Prostate gland (tissue), 2 donors: ENCODE results near the gene SEC24C. TPM values are rescaled to one million over a fixed set of nuclear protein-coding genes. Genes with fewer than 3 reads are reported as not detected.
A peak's percentile ranks its signal among the peaks of the same experiment; 100 is the strongest.

Experiments used
- DNase-seq: peaks from one replicate; pipeline ENCODE4 v3.0.0-alpha.2; 2019; ENCODE audit warnings: low spot score
- H3K27ac ChIP-seq, 2 donors: fragments of 200-600 bp; sonication (generic); 2 replicates each; pipeline ENCODE4 v1.5.1; 2017 to 2019
- H3K27me3 ChIP-seq: fragments of 200-600 bp; sonication (generic); replicated peaks from 2 replicates; pipeline ENCODE4 v1.5.1; 2019; ENCODE audit not compliant: insufficient read depth
- H3K36me3 ChIP-seq, 2 donors: fragments of 200-600 bp; sonication (generic); 1 replicate in 1 of 2; 2 replicates in 1 of 2; pipeline versions ENCODE4 v1.5.1 to v1.8.1; 2017 to 2019
- H3K4me1 ChIP-seq: fragments of 200-600 bp; sonication (generic); replicated peaks from 2 replicates; pipeline ENCODE4 v1.5.1; 2019
- H3K4me3 ChIP-seq, 2 donors: fragments of 200-600 bp; sonication (generic); 2 replicates each; pipeline ENCODE4 v1.5.1; 2017 to 2019
- H3K9me3 ChIP-seq: fragments of 200-600 bp; sonication (generic); 2 replicates; pipeline ENCODE4 v1.5.1; 2017
- POLR2A ChIP-seq: fragments of 450-650 bp; IDR thresholded peaks from one replicate; pipeline ENCODE4 v1.6.1; 2016; ENCODE audit warnings: antibody characterized with exemption, mild to moderate bottlenecking
- POLR2AphosphoS5 ChIP-seq: sonication (generic); formaldehyde crosslinking; IDR thresholded peaks from one replicate; pipeline ENCODE4 v1.6.1; 2017; ENCODE audit warnings: antibody characterized with exemption
- WGBS: methylation state at CpG from one replicate; pipeline ENCODE4 v1.1.5; 2018; 5-methylcytosine and 5-hydroxymethylcytosine counted together
- intact Hi-C: fragments of 100-400 bp; cut with DNase I; formaldehyde crosslinking; loops from one replicate; pipeline ENCODE4 v1.14.2; 2022
- total RNA-seq, 2 donors: library from RNA; depleted of rRNA; stranded (reverse); fragments of >200 nt; gene quantifications; one replicate each; pipeline ENCODE4 v1.1.0, GENCODE V29; 2016
- TF ChIP-seq, protein P1 (sequence below), 4 experiments: fragments of 200-600 bp in 2 of 4; fragments of 450-650 bp in 2 of 4; sonication (generic) in 2 of 4; IDR thresholded peaks; 1 replicate in 3 of 4; 2 replicates in 1 of 4; pipeline ENCODE4 v1.5.1; 2016 to 2019; ENCODE audit warnings: antibody characterized with exemption in 4 of 4, mild to moderate bottlenecking in 2 of 4, moderate library complexity in 2 of 4

The SEC24C gene
- total RNA-seq, 2 donors from 2014 or later: 80.7 to 87.6 TPM

DNA sequence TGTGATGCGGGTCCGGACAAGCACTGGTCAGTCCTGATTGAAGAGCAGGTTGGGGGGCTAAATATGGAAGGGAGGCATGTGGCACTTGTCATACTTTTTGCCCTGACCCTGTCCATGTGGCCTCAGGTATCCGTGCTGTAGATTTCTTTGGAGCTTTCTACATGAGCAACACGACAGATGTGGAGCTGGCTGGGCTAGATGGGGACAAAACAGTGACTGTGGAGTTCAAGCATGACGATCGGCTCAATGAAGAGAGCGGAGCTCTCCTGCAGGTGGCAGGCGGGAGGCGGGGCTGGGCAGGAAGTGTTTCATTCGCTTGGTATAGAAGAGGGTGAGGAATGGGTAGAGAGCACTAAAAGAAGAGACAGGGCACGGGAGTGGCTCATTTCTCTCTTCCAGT lies 24.7 kb downstream of the SEC24C start:
- TF ChIP-seq, protein P1, sequence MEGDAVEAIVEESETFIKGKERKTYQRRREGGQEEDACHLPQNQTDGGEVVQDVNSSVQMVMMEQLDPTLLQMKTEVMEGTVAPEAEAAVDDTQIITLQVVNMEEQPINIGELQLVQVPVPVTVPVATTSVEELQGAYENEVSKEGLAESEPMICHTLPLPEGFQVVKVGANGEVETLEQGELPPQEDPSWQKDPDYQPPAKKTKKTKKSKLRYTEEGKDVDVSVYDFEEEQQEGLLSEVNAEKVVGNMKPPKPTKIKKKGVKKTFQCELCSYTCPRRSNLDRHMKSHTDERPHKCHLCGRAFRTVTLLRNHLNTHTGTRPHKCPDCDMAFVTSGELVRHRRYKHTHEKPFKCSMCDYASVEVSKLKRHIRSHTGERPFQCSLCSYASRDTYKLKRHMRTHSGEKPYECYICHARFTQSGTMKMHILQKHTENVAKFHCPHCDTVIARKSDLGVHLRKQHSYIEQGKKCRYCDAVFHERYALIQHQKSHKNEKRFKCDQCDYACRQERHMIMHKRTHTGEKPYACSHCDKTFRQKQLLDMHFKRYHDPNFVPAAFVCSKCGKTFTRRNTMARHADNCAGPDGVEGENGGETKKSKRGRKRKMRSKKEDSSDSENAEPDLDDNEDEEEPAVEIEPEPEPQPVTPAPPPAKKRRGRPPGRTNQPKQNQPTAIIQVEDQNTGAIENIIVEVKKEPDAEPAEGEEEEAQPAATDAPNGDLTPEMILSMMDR (IDR thresholded peaks at IDR 0.05): no peak
- TF ChIP-seq POLR2AphosphoS5 (no peak), POLR2A (no peak)
- Histone ChIP-seq H3K27ac (no peak overlapping the region), H3K9me3 (no peaks in the 10 kb centered on the region), H3K27me3 (no peaks in the 10 kb centered on the region), H3K4me1 (peaks cover 5% of the 10 kb centered on the region), H3K36me3 (peaks cover 17 to 34% of the 10 kb centered on the region in 2 donors), H3K4me3 (no peak overlapping the region)
- 66% methylated on average over 11 of the region's 11 CpGs for WGBS
- intact Hi-C loops: no loop called here
- no peak for DNase-seq

DNA sequence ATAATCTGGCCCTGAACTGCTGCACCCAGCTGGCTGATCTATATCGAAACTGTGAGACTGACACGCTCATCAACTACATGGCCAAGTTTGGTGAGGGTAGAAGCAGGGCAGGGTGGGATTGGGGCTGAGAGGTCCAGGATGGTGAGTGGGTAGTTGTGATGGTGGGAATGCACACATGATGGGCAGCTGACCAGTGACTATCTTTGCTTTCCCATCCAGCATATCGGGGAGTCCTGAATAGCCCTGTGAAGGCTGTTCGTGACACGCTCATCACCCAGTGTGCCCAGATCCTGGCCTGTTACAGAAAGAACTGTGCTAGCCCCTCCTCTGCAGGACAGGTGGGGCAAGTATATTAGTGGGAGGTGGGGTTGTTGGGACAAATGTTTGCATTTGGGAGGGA lies 25.2 kb downstream of the SEC24C start:
- intact Hi-C loops: no loop called here
- Histone ChIP-seq H3K27me3 (no peaks in the 10 kb centered on the region), H3K27ac (no peak overlapping the region), H3K4me3 (no peak overlapping the region), H3K36me3 (peaks cover 17 to 30% of the 10 kb centered on the region in 2 donors), H3K9me3 (no peaks in the 10 kb centered on the region), H3K4me1 (peaks cover 9% of the 10 kb centered on the region)
- 89% methylated on average over 5 of the region's 5 CpGs for whole genome bisulfite sequencing
- TF ChIP-seq, protein P1 (IDR thresholded peaks at IDR 0.05): no peak
- TF ChIP-seq POLR2AphosphoS5 (no peak), POLR2A (no peak)
- no peak for DNase-seq

DNA sequence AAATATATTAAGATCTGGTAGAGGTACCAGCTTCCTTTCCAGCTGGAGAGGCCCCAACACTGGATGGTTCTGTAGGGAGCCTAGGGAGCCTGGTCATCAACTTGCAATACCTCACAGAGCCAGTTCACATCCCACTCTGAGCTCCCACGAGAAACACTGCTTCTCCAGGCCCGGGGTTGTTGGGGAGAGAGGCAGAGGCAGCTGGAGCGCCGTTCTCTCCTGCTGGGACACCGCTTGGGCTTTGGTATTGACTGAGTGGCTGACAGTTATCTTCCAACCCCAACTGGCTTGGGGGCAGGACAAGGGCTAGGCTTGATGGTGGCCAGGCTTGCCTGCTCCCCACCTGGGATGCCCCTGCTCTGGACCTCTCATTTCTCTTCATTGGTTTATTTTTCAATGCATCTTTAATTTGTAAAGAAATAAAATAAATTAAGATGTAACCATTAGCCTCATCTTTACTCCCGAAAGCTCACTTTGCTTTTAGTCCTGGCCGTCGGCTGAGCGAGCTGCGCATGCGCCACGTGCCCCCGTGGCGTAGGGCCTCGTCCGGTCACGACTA lies 27.6 kb downstream of the SEC24C start:
- intact Hi-C loops: no loop called here
- Histone ChIP-seq H3K4me1 (peaks cover 9% of the 10 kb centered on the region), H3K27ac (peak overlapping the region; percentile 95 to 96), H3K27me3 (no peaks in the 10 kb centered on the region), H3K9me3 (no peaks in the 10 kb centered on the region), H3K36me3 (peaks cover 4 to 17% of the 10 kb centered on the region in 2 donors), H3K4me3 (peak overlapping the region; percentile 73 to 81)
- DNase-seq: peak; percentile 80
- TF ChIP-seq POLR2A (no peak), POLR2AphosphoS5 (peak; percentile 90)
- TF ChIP-seq, protein P1 (IDR thresholded peaks at IDR 0.05): no peak
- WGBS: 14% methylated on average over 17 of the region's 17 CpGs

DNA sequence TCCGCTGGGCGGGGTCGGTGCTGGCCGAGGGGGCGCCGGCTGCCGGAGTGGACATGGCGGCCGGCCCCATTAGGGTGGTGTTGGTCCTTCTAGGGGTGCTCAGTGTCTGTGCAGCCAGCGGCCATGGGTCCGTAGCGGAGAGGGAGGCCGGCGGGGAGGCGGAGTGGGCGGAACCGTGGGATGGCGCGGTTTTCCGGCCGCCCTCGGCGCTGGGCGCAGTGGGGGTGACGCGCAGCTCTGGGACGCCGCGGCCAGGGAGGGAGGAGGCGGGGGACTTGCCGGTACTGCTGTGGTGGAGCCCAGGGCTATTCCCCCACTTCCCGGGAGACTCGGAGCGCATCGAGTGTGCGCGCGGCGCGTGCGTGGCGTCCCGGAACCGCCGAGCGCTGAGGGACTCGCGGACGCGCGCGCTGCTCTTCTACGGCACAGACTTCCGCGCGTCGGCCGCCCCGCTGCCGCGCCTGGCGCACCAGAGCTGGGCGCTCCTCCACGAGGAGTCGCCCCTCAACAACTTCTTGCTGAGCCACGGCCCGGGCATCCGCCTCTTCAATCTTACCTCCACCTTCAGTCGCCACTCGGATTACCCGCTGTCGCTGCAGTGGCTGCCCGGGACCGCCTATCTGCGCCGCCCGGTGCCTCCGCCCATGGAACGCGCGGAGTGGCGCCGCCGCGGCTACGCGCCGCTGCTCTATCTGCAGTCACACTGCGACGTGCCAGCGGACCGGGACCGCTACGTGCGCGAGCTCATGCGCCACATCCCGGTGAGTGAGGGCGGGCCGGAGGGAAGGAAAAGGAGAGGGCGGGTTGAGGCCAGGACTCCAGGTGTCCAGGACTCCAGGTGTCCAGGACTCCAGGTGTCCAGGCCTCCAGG lies 28.3 kb downstream of the SEC24C start:
- Histone ChIP-seq H3K27me3 (no peaks in the 10 kb centered on the region), H3K9me3 (no peaks in the 10 kb centered on the region), H3K4me1 (peaks cover 9% of the 10 kb centered on the region), H3K27ac (peak overlapping the region; percentile 95 to 96), H3K4me3 (peak overlapping the region; percentile 73 to 81), H3K36me3 (peaks cover 0 to 15% of the 10 kb centered on the region in 2 donors)
- TF ChIP-seq, protein P1 (IDR thresholded peaks at IDR 0.05): peak in 2 of 4 experiments; percentile 19 to 34
- TF ChIP-seq POLR2AphosphoS5: peak; percentile 41
- peak; percentile 81 for TF ChIP-seq POLR2A
- intact Hi-C loops: no loop called here
- DNase-seq: peak; percentile 61
- under 1% methylated on average over 55 of the region's 101 CpGs for WGBS
